Neural cell (in vitro differentiated cells): ENCODE results near the gene HECW1.

Experiments
- CTCF ChIP-seq: fragments of 450-650 bp; IDR thresholded peaks from 2 replicates; pipeline ENCODE4 v1.5.1; 2014; ENCODE audit warnings: antibody characterized with exemption, mild to moderate bottlenecking, moderate library complexity; ENCODE audit not compliant: poor library complexity, severe bottlenecking
- EP300 ChIP-seq: fragments of 450-650 bp; conservative IDR thresholded peaks from 2 replicates; pipeline ENCODE4 v1.6.1; 2014; ENCODE audit warnings: antibody characterized with exemption, mild to moderate bottlenecking, moderate library complexity; ENCODE audit not compliant: poor library complexity, severe bottlenecking
- EZH2 ChIP-seq: fragments of 200-600, 300-800 bp; shearing (Covaris generic), sonication (generic); IDR thresholded peaks from 2 replicates; pipeline ENCODE4 v1.6.1; 2014; ENCODE audit warnings: antibody characterized with exemption, low read length, borderline replicate concordance, mild to moderate bottlenecking; ENCODE audit not compliant: insufficient read depth, poor library complexity, severe bottlenecking
- MXI1 ChIP-seq: fragments of 450-650 bp; conservative IDR thresholded peaks from 2 replicates; pipeline ENCODE4 v1.6.1; 2014; ENCODE audit warnings: antibody characterized with exemption, mild to moderate bottlenecking; ENCODE audit not compliant: poor library complexity, severe bottlenecking
- POLR2AphosphoS5 ChIP-seq: IDR thresholded peaks from 2 replicates; pipeline ENCODE4 v1.6.1; 2012
- RAD21 ChIP-seq: fragments of 450-650 bp; conservative IDR thresholded peaks from 2 replicates; pipeline ENCODE4 v1.6.1; 2014; ENCODE audit warnings: antibody characterized with exemption, mild to moderate bottlenecking, moderate library complexity
- SMC3 ChIP-seq: fragments of 450-650 bp; conservative IDR thresholded peaks from 2 replicates; pipeline ENCODE4 v1.6.1; 2014; ENCODE audit warnings: antibody characterized with exemption, mild to moderate bottlenecking, moderate library complexity; ENCODE audit not compliant: poor library complexity
- TAF1 ChIP-seq: IDR thresholded peaks from 2 replicates; pipeline ENCODE4 v1.6.1; 2012; ENCODE audit warnings: low read depth
- TF ChIP-seq, protein P1 (sequence below): IDR thresholded peaks from 2 replicates; pipeline ENCODE4 v1.6.1; 2012; ENCODE audit warnings: borderline replicate concordance

DNA sequence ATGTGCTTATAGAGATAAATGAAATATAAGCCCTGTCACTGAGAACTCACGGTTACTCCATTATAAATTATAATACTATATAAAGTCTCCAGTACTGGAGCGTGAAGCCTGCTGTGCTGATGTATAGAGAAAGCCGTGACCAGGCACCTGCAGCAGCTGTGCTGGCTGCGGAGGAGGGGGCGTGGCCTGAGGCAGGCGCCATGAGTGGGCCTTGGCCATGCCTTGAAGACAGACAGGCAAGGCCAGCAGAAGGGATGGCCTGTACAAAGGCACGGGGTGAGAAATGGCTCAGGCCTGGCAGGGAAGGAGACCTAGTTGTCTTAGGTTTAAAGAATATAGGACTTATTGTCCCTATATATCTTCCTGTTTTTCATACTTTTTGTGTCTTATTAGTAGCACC is 251.9 kb downstream of the HECW1 start:
- TF ChIP-seq CTCF (no peak), RAD21 (no peak), EP300 (no peak), EZH2 (no peak), TAF1 (no peak), SMC3 (no peak), POLR2AphosphoS5 (no peak), MXI1 (no peak)
- TF ChIP-seq, protein P1, sequence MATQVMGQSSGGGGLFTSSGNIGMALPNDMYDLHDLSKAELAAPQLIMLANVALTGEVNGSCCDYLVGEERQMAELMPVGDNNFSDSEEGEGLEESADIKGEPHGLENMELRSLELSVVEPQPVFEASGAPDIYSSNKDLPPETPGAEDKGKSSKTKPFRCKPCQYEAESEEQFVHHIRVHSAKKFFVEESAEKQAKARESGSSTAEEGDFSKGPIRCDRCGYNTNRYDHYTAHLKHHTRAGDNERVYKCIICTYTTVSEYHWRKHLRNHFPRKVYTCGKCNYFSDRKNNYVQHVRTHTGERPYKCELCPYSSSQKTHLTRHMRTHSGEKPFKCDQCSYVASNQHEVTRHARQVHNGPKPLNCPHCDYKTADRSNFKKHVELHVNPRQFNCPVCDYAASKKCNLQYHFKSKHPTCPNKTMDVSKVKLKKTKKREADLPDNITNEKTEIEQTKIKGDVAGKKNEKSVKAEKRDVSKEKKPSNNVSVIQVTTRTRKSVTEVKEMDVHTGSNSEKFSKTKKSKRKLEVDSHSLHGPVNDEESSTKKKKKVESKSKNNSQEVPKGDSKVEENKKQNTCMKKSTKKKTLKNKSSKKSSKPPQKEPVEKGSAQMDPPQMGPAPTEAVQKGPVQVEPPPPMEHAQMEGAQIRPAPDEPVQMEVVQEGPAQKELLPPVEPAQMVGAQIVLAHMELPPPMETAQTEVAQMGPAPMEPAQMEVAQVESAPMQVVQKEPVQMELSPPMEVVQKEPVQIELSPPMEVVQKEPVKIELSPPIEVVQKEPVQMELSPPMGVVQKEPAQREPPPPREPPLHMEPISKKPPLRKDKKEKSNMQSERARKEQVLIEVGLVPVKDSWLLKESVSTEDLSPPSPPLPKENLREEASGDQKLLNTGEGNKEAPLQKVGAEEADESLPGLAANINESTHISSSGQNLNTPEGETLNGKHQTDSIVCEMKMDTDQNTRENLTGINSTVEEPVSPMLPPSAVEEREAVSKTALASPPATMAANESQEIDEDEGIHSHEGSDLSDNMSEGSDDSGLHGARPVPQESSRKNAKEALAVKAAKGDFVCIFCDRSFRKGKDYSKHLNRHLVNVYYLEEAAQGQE = no peak
